HG03520 (cell line): ENCODE results near the gene TSPAN1.
"Not testable (repeated sequence)": the region's sequence is repeated elsewhere in the genome, so short reads cannot be mapped to it uniquely, and the experiment has no call there.

ENCODE experiments used
- ATAC-seq: cut with Tn5 transposase; IDR thresholded peaks from one replicate; pipeline ENCODE4 v1.9.1; 2021; ENCODE audit warnings: mild to moderate bottlenecking, moderate library complexity; ENCODE audit not compliant: unreplicated experiment

Gene TSPAN1

GRCh38 chr1:46215504-46215903 is 40.6 kb downstream of the TSPAN1 start:
- no peak for ATAC-seq

- ATAC-seq, result no peak
Measured at GRCh38 chr1:46218443-46218842, 43.6 kb downstream of the TSPAN1 start.

GRCh38 chr1:46219551-46220520 is 44.9 kb downstream of the TSPAN1 start:
- ATAC-seq, result no peak

- no peak for ATAC-seq
Measured at GRCh38 chr1:46220808-46221207, 45.9 kb downstream of the TSPAN1 start.

GRCh38 chr1:46221749-46222148 is 46.9 kb downstream of the TSPAN1 start:
- ATAC-seq, result no peak

- ATAC-seq, result not testable (repeated sequence)
Measured at GRCh38 chr1:46223055-46223454, 48.2 kb downstream of the TSPAN1 start.

GRCh38 chr1:46223472-46223943 is 48.6 kb downstream of the TSPAN1 start:
- ATAC-seq, result no peak

- ATAC-seq, result no peak
Measured at GRCh38 chr1:46224966-46225365, 50.1 kb downstream of the TSPAN1 start.

- not testable (repeated sequence) for ATAC-seq
Measured at GRCh38 chr1:46231231-46231630, 56.3 kb downstream of the TSPAN1 start.
